GM10266 (cell line): Measurements from ENCODE around the gene ZSCAN10.

ENCODE experiments used
- DNase-seq: peaks from one replicate; pipeline ENCODE4 v3.0.0; 2012; ENCODE audit errors: extremely low spot score
- TF ChIP-seq, protein P1 (sequence below): IDR thresholded peaks from 2 replicates; pipeline ENCODE4 v1.5.1; 2012; ENCODE audit warnings: mild to moderate bottlenecking, low read depth; ENCODE audit not compliant: control insufficient read depth, insufficient read depth; ENCODE audit errors: missing control alignments

Gene ZSCAN10

GRCh38 chr16:3134338-3135125, 35.4 kb upstream of the ZSCAN10 start, which contains the start of gene ZNF213:
Gene ZNF213 (plus strand): TSS chr16:3135029. CDS start chr16:3137281, 2,252 bp downstream.
- TF ChIP-seq, protein P1, sequence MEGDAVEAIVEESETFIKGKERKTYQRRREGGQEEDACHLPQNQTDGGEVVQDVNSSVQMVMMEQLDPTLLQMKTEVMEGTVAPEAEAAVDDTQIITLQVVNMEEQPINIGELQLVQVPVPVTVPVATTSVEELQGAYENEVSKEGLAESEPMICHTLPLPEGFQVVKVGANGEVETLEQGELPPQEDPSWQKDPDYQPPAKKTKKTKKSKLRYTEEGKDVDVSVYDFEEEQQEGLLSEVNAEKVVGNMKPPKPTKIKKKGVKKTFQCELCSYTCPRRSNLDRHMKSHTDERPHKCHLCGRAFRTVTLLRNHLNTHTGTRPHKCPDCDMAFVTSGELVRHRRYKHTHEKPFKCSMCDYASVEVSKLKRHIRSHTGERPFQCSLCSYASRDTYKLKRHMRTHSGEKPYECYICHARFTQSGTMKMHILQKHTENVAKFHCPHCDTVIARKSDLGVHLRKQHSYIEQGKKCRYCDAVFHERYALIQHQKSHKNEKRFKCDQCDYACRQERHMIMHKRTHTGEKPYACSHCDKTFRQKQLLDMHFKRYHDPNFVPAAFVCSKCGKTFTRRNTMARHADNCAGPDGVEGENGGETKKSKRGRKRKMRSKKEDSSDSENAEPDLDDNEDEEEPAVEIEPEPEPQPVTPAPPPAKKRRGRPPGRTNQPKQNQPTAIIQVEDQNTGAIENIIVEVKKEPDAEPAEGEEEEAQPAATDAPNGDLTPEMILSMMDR = no peak
- peak; percentile 94 for DNase-seq

- no peak for DNase-seq
Measured at GRCh38 chr16:3133844-3134243, 34.8 kb upstream of the ZSCAN10 start.

GRCh38 chr16:3131755-3132377, 32.8 kb upstream of the ZSCAN10 start:
- TF ChIP-seq, protein P1 = peak; percentile 55
- DNase-seq = no peak

More at GRCh38 chr16:3133844-3134243, 34.8 kb upstream of the ZSCAN10 start:
- TF ChIP-seq, protein P1 = no peak

GRCh38 chr16:3129137-3130131, 30.3 kb upstream of the ZSCAN10 start:
- no peak for DNase-seq
- TF ChIP-seq, protein P1 = peak; percentile 94

DNA sequence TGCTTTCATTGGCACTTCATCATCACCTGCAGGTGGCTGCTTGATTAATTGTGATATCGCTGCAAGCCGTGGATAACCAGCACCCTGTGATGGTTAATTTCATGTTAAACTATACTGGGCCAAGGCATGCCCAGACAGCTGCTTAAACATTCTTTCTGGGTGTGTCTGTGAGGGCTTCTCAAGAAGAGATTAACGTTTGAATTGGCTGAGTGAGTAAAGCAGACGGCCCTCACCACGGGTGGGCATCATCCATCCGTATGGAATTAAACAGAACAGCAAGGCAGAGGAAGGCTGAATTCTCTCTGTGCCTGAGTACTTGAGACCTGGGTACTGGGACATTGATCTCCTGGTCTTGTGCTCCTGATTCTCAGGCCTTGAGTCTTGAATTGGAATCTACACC, 28.7 kb upstream of the ZSCAN10 start:
- DNase-seq = no peak
- TF ChIP-seq, protein P1 = no peak

DNA sequence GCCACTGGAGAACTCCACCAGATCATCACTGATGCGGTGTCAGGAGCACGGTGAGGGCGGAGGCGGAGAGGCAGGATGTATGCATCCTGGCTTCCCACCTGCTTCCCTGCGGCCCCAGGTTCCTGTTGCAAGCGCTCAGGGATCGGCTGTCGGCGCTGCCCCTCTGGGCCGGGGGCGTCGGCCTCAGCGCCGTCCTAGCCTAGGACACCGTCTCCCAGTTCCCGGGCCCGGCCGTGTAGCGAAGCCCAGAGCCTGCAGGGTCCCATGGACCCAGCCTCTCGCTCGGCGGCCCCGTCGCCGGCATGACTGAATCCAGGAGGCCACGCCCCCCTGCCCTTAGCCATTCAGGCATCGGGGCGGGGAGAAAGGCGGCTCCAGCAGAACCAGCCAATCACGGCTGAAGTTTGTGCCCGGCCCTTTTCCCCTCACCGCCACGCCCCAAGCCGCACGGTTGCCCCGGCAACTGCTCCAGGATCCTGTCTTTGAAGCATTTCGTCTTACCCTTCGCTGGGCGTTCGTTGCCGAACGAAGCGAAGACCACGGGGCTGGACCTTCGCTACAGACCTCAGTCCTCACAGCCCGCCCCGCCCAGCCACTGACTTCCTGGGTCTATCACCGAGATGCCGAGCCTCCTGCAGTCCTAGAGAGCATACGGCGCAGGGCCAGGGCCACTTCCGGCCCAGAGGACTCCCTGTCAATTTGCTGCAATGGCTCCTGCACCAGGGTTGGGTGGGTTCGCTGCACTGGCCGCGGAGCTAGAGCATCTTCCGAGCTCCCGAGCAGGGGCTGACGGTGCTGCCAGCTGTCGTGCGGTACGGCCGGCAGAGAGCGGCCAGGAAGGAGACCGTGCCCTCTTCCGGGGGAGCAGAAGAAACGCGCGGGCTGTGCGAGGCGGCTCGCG, 25.1 kb upstream of the ZSCAN10 start:
- TF ChIP-seq, protein P1 = peak; percentile 48

More for the DNA sequence above, 25.1 kb upstream of the ZSCAN10 start:
- peak; percentile 96 for DNase-seq
